DND-41 (cell line): Measurements from ENCODE around the gene ANKRD31.

Experiments
- EZH2 ChIP-seq: IDR thresholded peaks from 3 replicates; pipeline ENCODE4 v1.6.1; 2012; ENCODE audit warnings: borderline replicate concordance, low read depth, mild to moderate bottlenecking, moderate library complexity, low read length, inconsistent platforms; ENCODE audit not compliant: severe bottlenecking
- TF ChIP-seq, protein P1 (sequence below): IDR thresholded peaks from 2 replicates; pipeline ENCODE4 v1.5.1; 2012; ENCODE audit warnings: borderline replicate concordance, low read length, moderate library complexity, mild to moderate bottlenecking; ENCODE audit not compliant: poor library complexity, severe bottlenecking; ENCODE audit errors: extremely low read depth

DNA sequence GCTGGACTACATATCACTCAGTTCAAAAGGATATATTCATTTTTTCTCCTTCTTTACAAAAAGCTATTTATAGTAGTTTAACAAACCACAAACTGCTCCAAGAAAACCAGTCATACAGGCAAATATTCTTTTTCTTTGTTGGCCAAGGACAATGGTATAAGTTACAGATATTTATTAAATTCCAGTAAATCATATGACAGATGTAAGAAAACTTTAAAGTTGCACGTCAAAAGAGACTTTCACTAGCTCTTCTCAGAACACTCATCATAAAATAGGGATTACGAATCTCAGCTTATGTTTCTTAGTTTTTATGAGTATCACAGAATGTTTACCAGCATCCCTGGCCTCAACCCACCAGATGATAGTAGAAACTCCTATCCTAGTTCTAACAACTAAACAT is 67.2 kb downstream of the ANKRD31 start:
- TF ChIP-seq, protein P1, sequence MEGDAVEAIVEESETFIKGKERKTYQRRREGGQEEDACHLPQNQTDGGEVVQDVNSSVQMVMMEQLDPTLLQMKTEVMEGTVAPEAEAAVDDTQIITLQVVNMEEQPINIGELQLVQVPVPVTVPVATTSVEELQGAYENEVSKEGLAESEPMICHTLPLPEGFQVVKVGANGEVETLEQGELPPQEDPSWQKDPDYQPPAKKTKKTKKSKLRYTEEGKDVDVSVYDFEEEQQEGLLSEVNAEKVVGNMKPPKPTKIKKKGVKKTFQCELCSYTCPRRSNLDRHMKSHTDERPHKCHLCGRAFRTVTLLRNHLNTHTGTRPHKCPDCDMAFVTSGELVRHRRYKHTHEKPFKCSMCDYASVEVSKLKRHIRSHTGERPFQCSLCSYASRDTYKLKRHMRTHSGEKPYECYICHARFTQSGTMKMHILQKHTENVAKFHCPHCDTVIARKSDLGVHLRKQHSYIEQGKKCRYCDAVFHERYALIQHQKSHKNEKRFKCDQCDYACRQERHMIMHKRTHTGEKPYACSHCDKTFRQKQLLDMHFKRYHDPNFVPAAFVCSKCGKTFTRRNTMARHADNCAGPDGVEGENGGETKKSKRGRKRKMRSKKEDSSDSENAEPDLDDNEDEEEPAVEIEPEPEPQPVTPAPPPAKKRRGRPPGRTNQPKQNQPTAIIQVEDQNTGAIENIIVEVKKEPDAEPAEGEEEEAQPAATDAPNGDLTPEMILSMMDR: no peak
- no peak for TF ChIP-seq EZH2
